Caco-2 (cell line): ENCODE results near the gene C16orf87. TPM values are rescaled to one million over a fixed set of nuclear protein-coding genes. Genes with fewer than 3 reads are reported as not detected.

Source experiments
- BruUV-seq: library from RNA; stranded (reverse); fragments of 400-500 nt; replicated peaks from 2 replicates; lab custom pipeline; 2021; lab: Mats Ljungman, UMichigan
- CTCF ChIA-PET: fragments of 300-600 bp; sonication (Branson Sonifier 250); formaldehyde crosslinking; loops from one replicate; lab custom pipeline; 2022; ENCODE audit warnings: antibody characterized with exemption; lab: Charles Lee
- POLR2A ChIA-PET: fragments of 300-600 bp; sonication (Branson Sonifier 250); formaldehyde crosslinking; loops from one replicate; lab custom pipeline; 2022; ENCODE audit warnings: antibody characterized with exemption; lab: Charles Lee
- DNase-seq, 2 experiments: peaks; one replicate each; pipeline versions ENCODE4 v3.0.0 to v3.0.0-alpha.2; 2020 to 2022
- H3K27me3 ChIP-seq: replicated peaks from 2 replicates; pipeline ENCODE4 v1.6.0; 2011; ENCODE audit warnings: low read length; ENCODE audit not compliant: control insufficient read depth, insufficient read depth
- H3K36me3 ChIP-seq: 2 replicates; pipeline ENCODE4 v1.5.1; 2011; ENCODE audit warnings: low read length; ENCODE audit not compliant: control insufficient read depth, insufficient read depth
- H3K4me1 ChIP-seq: fragments of 250-450 bp; sonication (Bioruptor Pico); 2 replicates; pipeline ENCODE4 v1.5.1; 2020; ENCODE audit warnings: mild to moderate bottlenecking
- H3K4me3 ChIP-seq: 2 replicates; pipeline ENCODE4 v1.5.1; 2011; ENCODE audit warnings: low read depth, mild to moderate bottlenecking, control low read depth, low read length
- H3K9me3 ChIP-seq: fragments of 250-450 bp; sonication (Bioruptor Pico); 2 replicates; pipeline ENCODE4 v1.5.1; 2020; ENCODE audit warnings: mild to moderate bottlenecking, moderate library complexity
- H3K27ac Mint-ChIP-seq: one replicate; pipeline ENCODE4 v1.8.0; 2022; ENCODE audit warnings: mixed read lengths; ENCODE audit not compliant: unreplicated experiment
- H3K27me3 Mint-ChIP-seq: one replicate; pipeline ENCODE4 v1.8.0; 2022; ENCODE audit warnings: mixed read lengths; ENCODE audit not compliant: insufficient read depth, unreplicated experiment
- H3K36me3 Mint-ChIP-seq: one replicate; pipeline ENCODE4 v1.8.0; 2022; ENCODE audit warnings: mild to moderate bottlenecking, mixed read lengths; ENCODE audit not compliant: insufficient read depth, unreplicated experiment
- H3K4me1 Mint-ChIP-seq: one replicate; pipeline ENCODE4 v1.8.0; 2022; ENCODE audit warnings: low read depth, mixed read lengths; ENCODE audit not compliant: unreplicated experiment
- H3K4me3 Mint-ChIP-seq: one replicate; pipeline ENCODE4 v1.8.0; 2022; ENCODE audit warnings: mild to moderate bottlenecking, moderate library complexity, mixed read lengths; ENCODE audit not compliant: unreplicated experiment
- H3K9me3 Mint-ChIP-seq: one replicate; pipeline ENCODE4 v1.8.0; 2022; ENCODE audit warnings: mixed read lengths; ENCODE audit not compliant: unreplicated experiment
- CTCF ChIP-seq, 2 experiments: fragments of 200-600 bp in 1 of 2; IDR thresholded peaks; 1 replicate in 1 of 2; 2 replicates in 1 of 2; pipeline versions ENCODE4 v1.5.1 to v1.8.0; 2011 to 2022; ENCODE audit warnings: antibody characterized with exemption in 1 of 2, control low read depth in 1 of 2, inconsistent platforms in 1 of 2, low read depth in 1 of 2, low read length in 1 of 2, mild to moderate bottlenecking in 1 of 2, moderate library complexity in 1 of 2; ENCODE audit not compliant: insufficient read depth in 1 of 2, severe bottlenecking in 1 of 2, unreplicated experiment in 1 of 2
- intact Hi-C: fragments of 100-400 bp; cut with micrococcal nuclease; formaldehyde crosslinking; loops from one replicate; pipeline ENCODE4 v1.10.0; 2022; ENCODE audit not compliant: unreplicated experiment
- total RNA-seq: library from RNA; stranded (reverse); gene quantifications from 2 replicates; pipeline ENCODE4 v1.2.3, GENCODE V29; 2022

The C16orf87 gene
- total RNA-seq, 1 experiment from 2014 or later, result 12.1 TPM

- Histone ChIP-seq H3K36me3 (no peaks in the 10 kb centered on the region), H3K4me1 (0 out of 2 replicates have a peak, but pooled peaks cover 4% of the 10 kb centered on the region), H3K9me3 (no peaks in the 10 kb centered on the region), H3K27me3 (no peaks in the 10 kb centered on the region), H3K4me3 (no peak overlapping the region)
- H3K27me3 Mint-ChIP-seq, result no peaks in the 10 kb centered on the region
- POLR2A ChIA-PET, result no interaction called here
- no peaks in the 10 kb centered on the region for H3K9me3 Mint-ChIP-seq
- TF ChIP-seq CTCF (IDR thresholded peaks at IDR 0.05; ENCODE audit: insufficient read depth in 1 of 2, low read depth in 1 of 2, low read length in 1 of 2, severe bottlenecking in 1 of 2, unreplicated experiment in 1 of 2), result no peak
- H3K36me3 Mint-ChIP-seq, result no peaks in the 10 kb centered on the region
- no peak overlapping the region for H3K4me3 Mint-ChIP-seq
- CTCF ChIA-PET, result no interaction called here
- DNase-seq, result no peak
- peaks cover 4% of the 10 kb centered on the region for H3K4me1 Mint-ChIP-seq
- BruUV-seq, result no TSS peak
- no peak overlapping the region for H3K27ac Mint-ChIP-seq
- intact Hi-C loops, result no loop called here
Measured at GRCh38 chr16:46756772-46757171, 74.2 kb downstream of the C16orf87 start.

DNA sequence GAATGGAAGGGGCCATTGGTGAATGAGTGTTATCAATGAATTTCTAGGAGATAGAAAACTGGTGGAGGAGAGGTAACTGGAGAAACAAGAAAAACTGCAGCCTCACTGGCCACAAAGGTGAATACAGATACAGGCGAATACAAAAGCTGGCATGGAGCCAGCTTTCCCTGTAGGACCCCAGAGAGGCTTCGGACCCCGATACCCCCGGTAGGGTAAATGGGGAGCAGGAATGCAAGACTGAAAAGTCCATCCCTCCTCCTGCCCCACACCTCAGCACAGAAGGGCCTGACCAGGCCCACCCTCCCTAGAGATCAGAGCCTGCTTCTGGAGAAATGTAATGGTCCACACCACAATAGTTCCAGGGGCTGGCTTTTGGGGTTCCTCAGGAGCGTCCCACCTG is 78.0 kb downstream of the C16orf87 start:
- no peaks in the 10 kb centered on the region for H3K36me3 ChIP-seq
- no peaks in the 10 kb centered on the region for H3K27me3 ChIP-seq
- BruUV-seq, result no TSS peak
- CTCF ChIA-PET, result no interaction called here
- Mint-ChIP-seq H3K9me3 (no peaks in the 10 kb centered on the region), H3K4me1 (peaks cover 8% of the 10 kb centered on the region), H3K36me3 (no peaks in the 10 kb centered on the region), H3K4me3 (no peak overlapping the region), H3K27ac (no peak overlapping the region), H3K27me3 (no peaks in the 10 kb centered on the region)
- POLR2A ChIA-PET, result no interaction called here
- intact Hi-C loops, result no loop called here
- DNase-seq, result no peak
- peaks cover 17% of the 10 kb centered on the region for H3K4me1 ChIP-seq
- H3K9me3 ChIP-seq, result no peaks in the 10 kb centered on the region
- no peak for TF ChIP-seq CTCF (IDR thresholded peaks at IDR 0.05; ENCODE audit: insufficient read depth in 1 of 2, low read depth in 1 of 2, low read length in 1 of 2, severe bottlenecking in 1 of 2, unreplicated experiment in 1 of 2)
- no peak overlapping the region for H3K4me3 ChIP-seq

DNA sequence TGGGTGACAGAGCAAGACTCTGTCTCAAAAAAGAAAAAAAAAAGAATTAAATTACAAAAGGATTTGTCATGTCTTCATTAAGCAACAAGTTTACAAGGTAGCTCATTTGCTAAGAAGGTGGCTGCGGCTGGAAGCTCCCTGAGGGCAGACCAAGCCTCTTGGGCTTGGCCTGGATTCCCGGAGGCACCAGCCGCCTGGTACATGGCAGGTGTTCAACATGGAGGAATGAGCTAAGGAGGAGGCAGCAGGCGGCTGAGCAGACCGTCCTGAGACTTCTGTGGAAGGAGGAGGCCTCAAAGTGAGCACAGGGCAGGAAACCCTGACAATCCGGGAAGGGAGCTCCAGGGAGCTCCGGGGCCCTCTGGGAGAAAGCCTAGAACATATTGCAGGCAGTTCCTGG is 79.6 kb downstream of the C16orf87 start:
- Mint-ChIP-seq H3K4me3 (no peak overlapping the region), H3K4me1 (peaks cover 18% of the 10 kb centered on the region), H3K27ac (no peak overlapping the region), H3K27me3 (no peaks in the 10 kb centered on the region), H3K9me3 (no peaks in the 10 kb centered on the region), H3K36me3 (no peaks in the 10 kb centered on the region)
- Histone ChIP-seq H3K4me1 (peaks cover 29% of the 10 kb centered on the region), H3K36me3 (no peaks in the 10 kb centered on the region), H3K9me3 (no peaks in the 10 kb centered on the region), H3K4me3 (no peak overlapping the region), H3K27me3 (no peaks in the 10 kb centered on the region)
- intact Hi-C loops, result no loop called here
- TF ChIP-seq CTCF (IDR thresholded peaks at IDR 0.05; ENCODE audit: insufficient read depth in 1 of 2, low read depth in 1 of 2, low read length in 1 of 2, severe bottlenecking in 1 of 2, unreplicated experiment in 1 of 2), result no peak
- ChIA-PET POLR2A (no interaction called here), CTCF (no interaction called here)
- no peak for DNase-seq
- no TSS peak for BruUV-seq
